PC-9 (cell line): ENCODE results near the gene PIK3R1.

ENCODE experiments used
- EZH2 ChIP-seq: fragments of 200-600 bp; sonication (generic); IDR thresholded peaks from 2 replicates; pipeline ENCODE4 v1.8.0; 2017; ENCODE audit warnings: antibody characterized with exemption, low read depth
- TF ChIP-seq, protein P1 (sequence below): fragments of 200-600 bp; sonication (generic); conservative IDR thresholded peaks from 2 replicates; pipeline ENCODE4 v1.6.1; 2017; ENCODE audit warnings: mixed run types, antibody characterized with exemption, mild to moderate bottlenecking, moderate library complexity

DNA sequence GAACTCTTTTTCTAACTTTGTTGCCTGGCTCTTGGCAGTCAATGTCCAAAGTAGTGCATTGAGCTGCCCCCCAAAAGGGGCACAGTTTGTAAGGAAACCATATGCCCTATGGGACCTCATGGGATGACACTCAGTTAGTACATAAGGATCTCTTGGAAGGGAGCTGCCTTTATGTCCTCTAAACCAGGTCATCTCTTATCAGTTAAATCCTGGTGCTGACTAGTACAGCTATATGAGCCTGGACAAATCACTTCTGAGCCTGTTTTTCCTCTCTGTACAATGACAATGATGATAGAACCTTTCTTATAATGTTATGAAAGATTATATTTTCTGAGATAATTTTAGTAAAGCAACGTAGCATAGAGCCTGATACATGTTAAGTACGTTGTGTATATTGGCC is 44.1 kb downstream of the PIK3R1 start:
- TF ChIP-seq, protein P1, sequence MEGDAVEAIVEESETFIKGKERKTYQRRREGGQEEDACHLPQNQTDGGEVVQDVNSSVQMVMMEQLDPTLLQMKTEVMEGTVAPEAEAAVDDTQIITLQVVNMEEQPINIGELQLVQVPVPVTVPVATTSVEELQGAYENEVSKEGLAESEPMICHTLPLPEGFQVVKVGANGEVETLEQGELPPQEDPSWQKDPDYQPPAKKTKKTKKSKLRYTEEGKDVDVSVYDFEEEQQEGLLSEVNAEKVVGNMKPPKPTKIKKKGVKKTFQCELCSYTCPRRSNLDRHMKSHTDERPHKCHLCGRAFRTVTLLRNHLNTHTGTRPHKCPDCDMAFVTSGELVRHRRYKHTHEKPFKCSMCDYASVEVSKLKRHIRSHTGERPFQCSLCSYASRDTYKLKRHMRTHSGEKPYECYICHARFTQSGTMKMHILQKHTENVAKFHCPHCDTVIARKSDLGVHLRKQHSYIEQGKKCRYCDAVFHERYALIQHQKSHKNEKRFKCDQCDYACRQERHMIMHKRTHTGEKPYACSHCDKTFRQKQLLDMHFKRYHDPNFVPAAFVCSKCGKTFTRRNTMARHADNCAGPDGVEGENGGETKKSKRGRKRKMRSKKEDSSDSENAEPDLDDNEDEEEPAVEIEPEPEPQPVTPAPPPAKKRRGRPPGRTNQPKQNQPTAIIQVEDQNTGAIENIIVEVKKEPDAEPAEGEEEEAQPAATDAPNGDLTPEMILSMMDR = no peak
- TF ChIP-seq EZH2 = no peak
